Tongue (tissue), 2 donors: ENCODE measurements around the gene ZFHX3. TPM values are rescaled to one million over a fixed set of nuclear protein-coding genes. Genes with fewer than 3 reads are reported as not detected.
A peak's percentile ranks its signal among the peaks of the same experiment; 100 is the strongest.

Experiments
- DNase-seq: peaks from one replicate; pipeline ENCODE4 v3.0.0-alpha.2; 2015
- total RNA-seq: library from RNA; depleted of rRNA; stranded (reverse); fragments of >200 nt; gene quantifications from one replicate; pipeline ENCODE4 v1.2.3, GENCODE V29; 2014

ZFHX3 gene
- total RNA-seq, 1 donor from 2014 or later = 12.7 TPM

GRCh38 chr16:73054813-73055482 lies 7.0 kb upstream of the ZFHX3 start:
- DNase-seq = peak; percentile 68

DNA sequence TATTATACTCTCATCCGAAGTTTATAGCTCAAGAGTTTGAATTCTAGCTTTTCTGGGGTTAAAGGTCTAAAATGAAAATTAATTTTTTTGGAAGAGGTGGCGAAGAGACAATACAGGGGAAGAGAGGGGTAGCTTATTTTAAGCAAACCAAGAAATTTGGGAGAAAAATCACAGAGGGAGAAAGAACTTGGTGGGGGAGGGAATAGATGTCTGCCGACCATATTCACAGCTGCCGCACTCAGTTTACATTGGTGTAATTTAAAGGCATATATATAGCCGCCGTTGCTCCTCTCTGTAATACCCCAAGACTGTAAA lies 6.5 kb upstream of the ZFHX3 start:
- peak; percentile 38 for DNase-seq

DNA sequence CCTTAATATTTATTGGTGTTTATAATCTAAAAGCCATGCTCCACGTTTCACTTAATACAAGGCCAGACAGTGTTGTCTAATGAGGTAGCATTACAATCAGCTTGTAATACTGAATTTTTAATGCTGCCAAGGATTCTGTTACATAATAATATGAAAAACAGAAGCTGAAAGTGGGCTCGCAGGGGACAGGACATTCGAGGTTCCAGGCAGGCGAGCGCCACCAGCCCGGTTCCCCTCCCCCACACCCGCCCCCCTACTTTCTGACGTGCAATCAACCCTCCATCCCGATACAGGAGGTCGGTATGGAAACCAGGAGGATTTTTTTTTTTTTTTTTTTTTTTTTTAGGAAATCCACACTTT lies 6.2 kb upstream of the ZFHX3 start:
- peak; percentile 49 for DNase-seq

DNA sequence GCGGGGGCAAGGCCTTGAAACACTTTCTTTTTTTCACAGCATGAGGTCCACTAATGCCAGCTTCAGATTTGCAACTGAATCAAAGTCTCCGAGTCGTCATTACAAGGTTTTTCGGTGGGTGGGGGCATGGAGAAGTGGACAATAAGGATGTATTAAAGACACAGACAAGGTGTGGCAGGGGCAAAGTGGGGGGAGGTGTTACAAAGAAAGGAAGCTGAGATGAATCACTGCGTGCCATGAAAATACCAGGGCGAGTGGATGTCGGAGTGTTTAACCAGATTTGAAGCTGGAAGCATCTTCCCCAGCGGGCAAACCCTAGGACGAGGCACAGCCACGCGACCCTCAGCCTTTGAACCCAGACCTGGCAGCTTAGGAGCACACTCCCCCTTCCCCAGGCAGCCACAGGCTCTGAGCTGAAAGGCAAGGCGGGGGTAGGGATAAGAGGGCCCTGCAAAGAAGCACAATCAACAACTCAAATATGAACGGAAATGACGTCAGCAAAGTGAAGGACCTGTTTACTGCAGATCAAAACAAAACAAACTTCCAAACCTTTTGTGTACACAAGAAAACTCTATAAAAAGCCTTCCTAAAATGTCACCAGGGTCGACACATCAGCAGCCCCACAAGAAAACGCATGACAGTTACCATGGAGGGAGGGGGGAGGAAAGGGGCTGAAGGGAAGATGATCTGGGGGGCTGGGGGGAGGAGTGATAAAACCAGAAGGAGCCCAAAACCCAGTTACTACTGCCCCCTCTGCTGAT lies 5.6 kb upstream of the ZFHX3 start:
- DNase-seq = peak; percentile 62

DNA sequence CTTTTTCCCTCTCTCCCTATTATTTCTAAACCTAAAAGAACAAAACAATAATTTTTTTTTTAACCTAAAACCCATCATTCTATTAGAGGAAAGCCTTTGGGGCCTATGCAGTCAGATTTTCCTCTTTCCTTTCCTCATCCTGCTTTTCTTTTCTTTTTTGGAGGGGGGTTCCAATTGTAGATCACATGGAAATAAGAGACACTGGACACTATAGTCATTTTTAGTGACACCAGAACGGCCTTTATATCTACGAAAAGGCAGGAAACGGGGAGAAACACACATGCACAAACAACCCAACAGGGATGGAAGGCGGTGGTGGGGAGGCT lies 5.1 kb upstream of the ZFHX3 start:
- DNase-seq = no peak

DNA sequence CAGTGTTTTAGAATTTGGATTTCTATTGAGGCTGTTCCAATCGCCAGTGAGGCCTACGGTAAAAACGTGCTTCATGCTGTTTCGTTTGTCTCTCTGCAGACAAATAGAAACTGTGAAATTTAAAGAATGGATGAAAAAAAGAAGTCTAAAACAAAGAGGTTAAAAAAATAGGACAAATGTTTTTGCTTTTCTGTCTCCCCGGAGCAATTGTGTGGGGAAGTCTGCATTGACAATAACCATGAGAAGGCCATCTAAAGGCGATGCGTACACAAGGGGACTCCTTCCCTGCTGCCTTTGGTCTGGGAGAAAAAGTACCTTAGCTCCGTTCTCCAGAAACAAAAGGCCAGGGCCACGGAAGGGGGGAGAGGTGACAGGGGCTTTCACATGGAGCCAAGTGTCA lies 4.6 kb upstream of the ZFHX3 start:
- peak; percentile 55 for DNase-seq

DNA sequence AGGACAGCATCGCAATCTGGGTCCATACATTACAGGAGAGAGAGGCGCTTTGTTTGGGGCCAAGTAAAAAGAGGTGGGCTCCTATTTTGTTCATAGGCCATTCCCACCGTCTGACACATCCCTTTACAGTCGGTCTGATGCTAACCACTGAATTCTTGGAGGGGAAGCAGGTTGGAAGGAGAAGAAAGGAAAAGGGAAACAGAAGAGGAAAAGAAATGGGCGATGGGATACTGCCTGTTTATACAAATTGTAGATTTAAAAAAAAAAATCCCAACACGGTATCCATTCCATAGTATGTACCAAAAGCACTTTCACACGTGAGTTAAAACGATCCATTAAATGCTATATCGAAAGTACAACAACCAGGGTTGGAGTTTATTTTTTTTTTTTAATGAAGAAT lies 4.0 kb upstream of the ZFHX3 start:
- peak; percentile 20 for DNase-seq

- peak; percentile 32 for DNase-seq
These were observed 3.3 kb upstream of the ZFHX3 start for GRCh38 chr16:73051226-73051625.

GRCh38 chr16:73050201-73051099 lies 2.5 kb upstream of the ZFHX3 start:
- DNase-seq = peak; percentile 61

- DNase-seq = no peak
These were observed 1.6 kb upstream of the ZFHX3 start for GRCh38 chr16:73049511-73049910.

DNA sequence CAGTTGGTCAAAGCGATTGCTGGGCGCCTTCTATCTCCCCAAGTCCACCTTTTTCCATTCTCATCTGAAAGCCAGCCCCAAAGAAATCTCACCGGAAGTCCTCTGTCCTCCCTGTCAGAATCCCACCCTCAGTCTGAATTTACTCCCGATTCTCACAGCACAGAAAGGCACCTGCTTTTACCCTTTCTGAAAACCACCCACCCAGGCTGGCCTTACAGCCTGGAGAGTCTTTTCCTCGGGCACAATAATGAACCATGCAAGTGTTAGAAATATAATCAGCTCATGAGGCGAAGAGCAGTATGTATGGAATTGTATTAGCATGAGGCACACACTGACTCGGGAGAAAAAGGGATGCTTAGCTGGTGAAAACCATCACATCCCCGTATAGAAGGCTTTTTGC lies 1.2 kb upstream of the ZFHX3 start:
- DNase-seq = peak; percentile 40

DNA sequence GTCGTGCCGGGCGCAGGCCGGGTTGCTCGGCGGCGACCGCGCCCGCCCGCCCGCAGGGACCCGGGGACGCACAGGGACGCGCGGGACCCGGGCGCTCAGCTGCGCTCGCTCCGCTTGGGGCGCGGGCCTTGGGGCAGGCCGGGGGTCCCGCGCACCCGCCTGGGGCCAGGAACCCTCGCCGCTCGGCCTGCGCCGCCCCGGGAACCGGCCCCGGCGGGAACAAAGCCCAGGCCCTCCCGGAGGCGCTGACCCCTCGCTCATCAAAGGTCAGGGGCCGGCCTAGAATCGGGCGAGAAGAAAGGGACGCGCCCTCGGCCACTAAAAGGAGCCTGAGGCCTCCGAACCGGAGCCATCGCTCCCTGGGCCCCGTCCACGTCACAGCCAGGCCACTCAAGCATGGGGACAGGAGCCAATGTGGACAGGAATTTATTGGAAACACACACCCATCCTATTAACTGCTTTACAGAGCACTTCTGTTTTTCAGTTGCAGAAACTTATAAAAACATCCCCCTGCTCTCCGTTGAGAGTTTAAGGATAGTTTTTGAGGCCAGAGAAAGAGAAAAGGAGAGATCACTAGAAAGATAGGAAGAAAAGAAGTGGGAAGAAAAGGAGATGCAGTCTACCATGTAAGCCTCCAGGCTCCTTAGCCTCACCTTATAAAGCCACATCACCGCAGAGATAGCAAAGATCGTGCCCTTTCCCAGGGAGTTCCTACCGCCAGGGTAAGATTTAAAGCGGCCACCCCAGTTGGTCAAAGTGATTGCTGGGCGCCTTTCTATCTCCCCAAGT lies 558 bp upstream of the ZFHX3 start:
- DNase-seq = peak; percentile 58

DNA sequence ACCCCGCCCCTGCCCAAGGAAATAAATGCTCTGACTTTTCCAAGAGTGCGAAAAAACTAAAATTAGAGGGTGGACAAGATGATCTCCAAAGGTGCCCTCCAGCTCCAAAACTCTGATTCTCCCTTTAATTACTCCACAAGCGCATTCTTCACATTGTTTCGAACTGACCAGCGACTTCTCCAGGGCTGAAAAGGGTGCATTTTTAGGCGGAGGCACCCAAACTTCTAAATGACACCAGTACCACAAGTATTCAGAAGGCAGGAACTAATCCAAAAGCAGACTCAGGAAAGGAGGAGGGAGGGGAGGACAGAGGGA lies 750 bp downstream of the ZFHX3 start:
- no peak for DNase-seq

DNA sequence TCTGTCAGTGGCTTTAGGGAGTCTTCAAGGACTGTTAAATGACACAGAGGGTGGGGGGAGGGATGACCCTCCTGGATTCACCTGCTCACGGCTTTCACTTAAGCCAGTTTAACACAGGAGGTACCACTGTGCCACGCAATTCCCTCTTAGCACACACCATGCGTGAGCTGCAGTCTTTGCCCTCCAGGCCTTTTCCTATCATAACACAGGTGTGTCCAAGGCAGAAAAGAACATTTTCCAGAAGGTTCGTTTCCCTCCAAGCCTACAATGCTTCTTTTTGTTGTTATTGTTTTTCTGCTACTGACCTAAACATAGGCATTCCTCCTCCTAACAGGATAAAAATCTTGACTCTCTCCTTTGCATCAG lies 1.1 kb downstream of the ZFHX3 start:
- DNase-seq = no peak

DNA sequence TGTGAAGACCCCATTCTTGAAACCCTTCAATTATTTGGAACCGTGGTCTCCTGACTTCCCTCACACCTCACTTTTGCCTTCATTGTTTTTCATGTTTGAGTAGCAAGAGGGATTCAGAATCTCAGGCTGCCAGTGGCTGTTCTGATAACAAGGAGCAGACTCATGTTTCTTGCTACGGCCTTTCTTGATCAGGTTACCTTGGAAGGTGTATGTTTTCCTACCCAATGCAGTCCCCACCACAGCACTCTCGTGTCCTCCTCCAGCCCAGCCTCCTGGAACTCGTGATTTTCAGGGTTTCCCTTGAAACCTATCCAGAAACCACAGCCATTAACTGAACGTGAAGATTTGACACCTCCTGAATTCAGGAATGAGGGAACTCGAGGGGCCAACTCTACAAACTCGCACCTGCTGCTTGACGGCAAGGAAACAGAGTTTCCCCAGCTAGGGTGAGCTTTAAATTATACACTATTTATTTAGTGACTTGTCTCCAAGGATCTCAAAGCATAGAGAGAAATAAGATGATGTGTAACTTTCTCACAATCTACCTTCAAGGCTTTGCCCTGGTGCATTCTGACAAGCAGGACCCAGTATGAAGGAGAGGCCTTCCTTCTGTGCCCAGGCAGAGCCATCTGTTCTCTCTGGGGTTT lies 1.6 kb downstream of the ZFHX3 start:
- no peak for DNase-seq

DNA sequence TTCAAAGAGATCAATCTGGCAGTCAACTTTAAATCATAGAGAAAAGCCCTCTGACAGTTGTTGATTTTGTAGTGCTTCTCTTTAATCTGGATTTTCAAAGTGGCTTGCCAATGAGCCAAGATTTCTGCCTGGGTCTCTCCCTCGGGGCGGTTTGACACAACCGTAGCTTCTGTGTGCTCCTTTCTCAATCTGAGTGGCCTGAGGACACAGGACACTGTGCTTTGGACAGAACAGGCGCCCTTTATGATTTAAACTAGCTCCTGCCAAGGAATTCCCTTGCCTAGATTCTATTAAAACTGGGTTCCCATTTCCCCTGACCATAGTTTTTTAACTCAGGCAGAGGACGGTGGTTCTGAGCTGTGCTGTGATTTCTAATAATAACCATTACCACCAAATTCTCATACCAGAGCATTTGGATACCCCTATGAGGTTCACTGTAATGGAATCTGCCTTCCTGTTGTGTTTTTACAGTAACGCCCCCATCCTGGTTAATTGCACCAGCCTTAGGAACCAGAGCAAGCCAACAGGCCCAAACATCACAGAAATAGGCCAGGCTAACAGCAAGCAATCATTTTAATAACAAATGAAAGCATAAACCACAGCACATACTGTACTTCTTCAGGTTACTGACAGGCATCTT lies 4.0 kb downstream of the ZFHX3 start:
- no peak for DNase-seq

GRCh38 chr16:73042807-73043206 lies 5.1 kb downstream of the ZFHX3 start:
- DNase-seq = no peak

- DNase-seq = no peak
These were observed 6.3 kb downstream of the ZFHX3 start for GRCh38 chr16:73041676-73042075.

GRCh38 chr16:73040735-73041402 lies 7.1 kb downstream of the ZFHX3 start:
- no peak for DNase-seq

GRCh38 chr16:73040136-73040535 lies 7.8 kb downstream of the ZFHX3 start:
- DNase-seq = no peak
